K562 (cell line): ENCODE results near the gene SH3PXD2B. TPM values are rescaled to one million over a fixed set of nuclear protein-coding genes. Genes with fewer than 3 reads are reported as not detected.

ENCODE experiments used
- BHLHE40 ChIP-seq: IDR thresholded peaks from 2 replicates; pipeline ENCODE4 v1.6.1; 2011; ENCODE audit warnings: low read length, improper control_type of control experiment
- DEAF1 ChIP-seq: fragments of 450-650 bp; formaldehyde crosslinking; IDR thresholded peaks from 2 replicates; pipeline ENCODE4 v1.4.0; 2020; ENCODE audit warnings: mild to moderate bottlenecking, moderate library complexity
- ELK3 ChIP-seq: fragments of 450-650 bp; formaldehyde crosslinking; IDR thresholded peaks from 2 replicates; pipeline ENCODE4 v1.4.0; 2020; ENCODE audit warnings: mild to moderate bottlenecking
- MAFF ChIP-seq: IDR thresholded peaks from 2 replicates; pipeline ENCODE4 v1.6.1; 2012; ENCODE audit warnings: low read length, improper control_type of control experiment
- NFATC3 ChIP-seq: fragments of 450-650 bp; IDR thresholded peaks from 2 replicates; pipeline ENCODE4 v1.6.1; 2017; ENCODE audit warnings: mild to moderate bottlenecking
- SLC30A9 ChIP-seq: fragments of 250-450 bp; sonication (Bioruptor Pico); IDR thresholded peaks from 2 replicates; pipeline ENCODE4 v1.8.0; 2022; ENCODE audit warnings: mild to moderate bottlenecking, moderate library complexity
- THAP12 ChIP-seq: fragments of 250-450 bp; sonication (Bioruptor Pico); IDR thresholded peaks from 2 replicates; pipeline ENCODE4 v1.9.0; 2021; ENCODE audit warnings: mild to moderate bottlenecking, inconsistent platforms
- ZBTB43 ChIP-seq: sonication (generic); formaldehyde crosslinking; IDR thresholded peaks from 2 replicates; pipeline ENCODE4 v1.8.0; 2023; ENCODE audit warnings: mild to moderate bottlenecking, missing genetic modification reagents
- ZNF232 ChIP-seq: sonication (generic); formaldehyde crosslinking; IDR thresholded peaks from 2 replicates; pipeline ENCODE4 v1.8.0; 2022; ENCODE audit warnings: mild to moderate bottlenecking, missing genetic modification reagents
- ZNF311 ChIP-seq: fragments of 250-450 bp; sonication (Bioruptor Pico); IDR thresholded peaks from 2 replicates; pipeline ENCODE4 v1.4.0; 2020; ENCODE audit warnings: mild to moderate bottlenecking, moderate library complexity
- polyA plus RNA-seq, 8 experiments: library from polyadenylated mRNA; depleted of rRNA in 4 of 8; stranded (reverse) in 5 of 8; unstranded in 3 of 8; fragments of >200 nt; fragmentation: Nextera tagmentation in 2 of 8; fragmentation: Illumina TruSeq in 1 of 8; extraction: Ambion mirVana in 2 of 8; extraction: Trizol in 1 of 8; gene quantifications; 2 replicates each; pipeline versions ENCODE4 v1.2.1 to v1.2.3, GENCODE V29; 2011 to 2014; ENCODE audit warnings: inconsistent platforms in 1 of 8, missing spikeins in 1 of 8
- total RNA-seq, 7 experiments: library from RNA; depleted of rRNA in 6 of 7; stranded (reverse); fragments of >200 nt in 6 of 7; fragmentation: Illumina TruSeq in 2 of 7; extraction: Trizol in 2 of 7; gene quantifications; 2 replicates each; pipeline versions ENCODE4 v1.2.1 to v1.2.3, GENCODE V29; 2011 to 2021; ENCODE audit warnings: low replicate concordance in 1 of 7

Gene SH3PXD2B
- total and polyA plus RNA-seq, 9 of the 15 experiments (the other 6 are each of a cell fraction or from before 2014, with no cell fraction given): 0.04 to 0.66 (median 0.19) TPM

- no peak for TF ChIP-seq THAP12 (CRISPR knock-in tag)
- no peak for TF ChIP-seq SLC30A9 (CRISPR knock-in tag)
- TF ChIP-seq ZBTB43 (CRISPR knock-in tag): no peak
- no peak for TF ChIP-seq ZNF232 (CRISPR knock-in tag)
- no peak for TF ChIP-seq MAFF
- TF ChIP-seq ELK3 (CRISPR knock-in tag): no peak
- no peak for TF ChIP-seq DEAF1 (CRISPR knock-in tag)
- TF ChIP-seq ZNF311: no peak
- TF ChIP-seq NFATC3: no peak
- no peak for TF ChIP-seq BHLHE40
Observed at GRCh38 chr5:172478256-172478655, 23.9 kb upstream of the SH3PXD2B start (continued).
